PFSK-1 (cell line): Measurements from ENCODE around the gene TLR4.

Experiments used
- FOXP2 ChIP-seq: optimal IDR thresholded peaks from 2 replicates; pipeline ENCODE3; 2011; ENCODE audit warnings: borderline replicate concordance, control low read depth, inconsistent platforms; ENCODE audit not compliant: insufficient read depth; ENCODE audit errors: extremely low read length, extremely low read depth
- POLR2AphosphoS5 ChIP-seq: IDR thresholded peaks from 2 replicates; pipeline ENCODE4 v1.6.1; 2012; ENCODE audit warnings: low read depth, mild to moderate bottlenecking, control low read depth, low read length, moderate library complexity
- REST ChIP-seq, 2 experiments: IDR thresholded peaks; 2 replicates each; pipeline versions ENCODE4 v1.6.1 to v1.8.0; 2011 to 2012; ENCODE audit warnings: low read depth in 2 of 2, low read length in 2 of 2, control low read depth in 1 of 2, inconsistent platforms in 1 of 2, mild to moderate bottlenecking in 1 of 2, moderate library complexity in 1 of 2; ENCODE audit not compliant: insufficient read depth in 1 of 2
- SIN3A ChIP-seq: IDR thresholded peaks from 2 replicates; pipeline ENCODE4 v1.6.1; 2012; ENCODE audit warnings: mild to moderate bottlenecking, low read length, moderate library complexity, borderline replicate concordance; ENCODE audit not compliant: insufficient read depth
- TAF1 ChIP-seq: IDR thresholded peaks from 2 replicates; pipeline ENCODE4 v1.6.1; 2012; ENCODE audit warnings: low read length, control low read depth, borderline replicate concordance; ENCODE audit not compliant: insufficient read depth

Gene TLR4

GRCh38 chr9:117679416-117679815 lies 24.8 kb upstream of the TLR4 start:
- no peak for TF ChIP-seq POLR2AphosphoS5
- TF ChIP-seq FOXP2: no peak

- no peak for TF ChIP-seq FOXP2
- TF ChIP-seq SIN3A: no peak
- TF ChIP-seq POLR2AphosphoS5: no peak
- no peak for TF ChIP-seq REST (IDR thresholded peaks at IDR 0.05; ENCODE audit: insufficient read depth in 1 of 2, low read depth in 2 of 2, low read length in 2 of 2)
- no peak for TF ChIP-seq TAF1
Observed at GRCh38 chr9:117681888-117682287, 22.3 kb upstream of the TLR4 start.

- TF ChIP-seq SIN3A: no peak
- TF ChIP-seq FOXP2: no peak
- no peak for TF ChIP-seq TAF1
- no peak for TF ChIP-seq REST (IDR thresholded peaks at IDR 0.05; ENCODE audit: insufficient read depth in 1 of 2, low read depth in 2 of 2, low read length in 2 of 2)
- TF ChIP-seq POLR2AphosphoS5: no peak
Observed at GRCh38 chr9:117682955-117683710, 21.1 kb upstream of the TLR4 start.

- TF ChIP-seq FOXP2: no peak
Observed at GRCh38 chr9:117687532-117687931, 16.7 kb upstream of the TLR4 start.

- TF ChIP-seq FOXP2: no peak
- TF ChIP-seq REST (IDR thresholded peaks at IDR 0.05; ENCODE audit: insufficient read depth in 1 of 2, low read depth in 2 of 2, low read length in 2 of 2): no peak
- TF ChIP-seq SIN3A: no peak
- TF ChIP-seq POLR2AphosphoS5: no peak
- TF ChIP-seq TAF1: no peak
Observed at GRCh38 chr9:117691367-117691766, 12.8 kb upstream of the TLR4 start.

- TF ChIP-seq REST (IDR thresholded peaks at IDR 0.05; ENCODE audit: insufficient read depth in 1 of 2, low read depth in 2 of 2, low read length in 2 of 2) (no peak), TAF1 (no peak), SIN3A (no peak), FOXP2 (no peak)
Observed at GRCh38 chr9:117696154-117696553, 8.0 kb upstream of the TLR4 start.
